D721Med (cell line): Measurements from ENCODE around the gene OR2T10.
A peak's percentile ranks its signal among the peaks of the same experiment; 100 is the strongest.
"Not testable (repeated sequence)": the region's sequence is repeated elsewhere in the genome, so short reads cannot be mapped to it uniquely, and the experiment has no call there.

Experiments used
- DNase-seq: peaks from one replicate; pipeline ENCODE4 v3.0.0; 2011; ENCODE audit warnings: low spot score; ENCODE audit not compliant: insufficient read length
- FAIRE-seq: peaks from 2 replicates; lab custom pipeline; 2011; peaks lifted over from hg19 to GRCh38; lab: Jason Lieb, UNC
- TF ChIP-seq, protein P1 (sequence below): IDR thresholded peaks from 2 replicates; pipeline ENCODE4 v1.5.1; 2012; ENCODE audit warnings: mild to moderate bottlenecking, control low read depth; ENCODE audit not compliant: insufficient read depth; ENCODE audit errors: missing control alignments

The OR2T10 gene

DNA sequence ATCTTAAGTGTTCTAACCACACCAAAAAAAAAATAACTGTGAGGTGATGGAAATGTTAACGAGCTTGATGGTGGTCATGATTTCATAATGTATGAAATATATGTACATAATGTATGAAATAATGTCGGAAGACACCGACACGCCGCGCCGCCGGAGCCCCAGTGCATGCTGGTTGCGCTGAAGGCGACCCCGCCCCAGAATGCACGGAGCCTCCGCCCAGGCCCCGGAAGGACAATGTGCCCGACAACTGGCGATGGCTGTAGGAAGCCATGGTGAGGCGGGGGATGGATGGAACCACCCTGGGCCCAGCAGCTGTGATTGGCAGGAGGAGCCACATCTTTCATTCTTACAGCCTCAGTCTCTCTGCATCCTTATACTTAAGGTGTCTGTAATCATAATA is 7.4 kb downstream of the OR2T10 start:
- TF ChIP-seq, protein P1, sequence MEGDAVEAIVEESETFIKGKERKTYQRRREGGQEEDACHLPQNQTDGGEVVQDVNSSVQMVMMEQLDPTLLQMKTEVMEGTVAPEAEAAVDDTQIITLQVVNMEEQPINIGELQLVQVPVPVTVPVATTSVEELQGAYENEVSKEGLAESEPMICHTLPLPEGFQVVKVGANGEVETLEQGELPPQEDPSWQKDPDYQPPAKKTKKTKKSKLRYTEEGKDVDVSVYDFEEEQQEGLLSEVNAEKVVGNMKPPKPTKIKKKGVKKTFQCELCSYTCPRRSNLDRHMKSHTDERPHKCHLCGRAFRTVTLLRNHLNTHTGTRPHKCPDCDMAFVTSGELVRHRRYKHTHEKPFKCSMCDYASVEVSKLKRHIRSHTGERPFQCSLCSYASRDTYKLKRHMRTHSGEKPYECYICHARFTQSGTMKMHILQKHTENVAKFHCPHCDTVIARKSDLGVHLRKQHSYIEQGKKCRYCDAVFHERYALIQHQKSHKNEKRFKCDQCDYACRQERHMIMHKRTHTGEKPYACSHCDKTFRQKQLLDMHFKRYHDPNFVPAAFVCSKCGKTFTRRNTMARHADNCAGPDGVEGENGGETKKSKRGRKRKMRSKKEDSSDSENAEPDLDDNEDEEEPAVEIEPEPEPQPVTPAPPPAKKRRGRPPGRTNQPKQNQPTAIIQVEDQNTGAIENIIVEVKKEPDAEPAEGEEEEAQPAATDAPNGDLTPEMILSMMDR, result no peak
- FAIRE-seq, result no peak
- DNase-seq, result no peak

DNA sequence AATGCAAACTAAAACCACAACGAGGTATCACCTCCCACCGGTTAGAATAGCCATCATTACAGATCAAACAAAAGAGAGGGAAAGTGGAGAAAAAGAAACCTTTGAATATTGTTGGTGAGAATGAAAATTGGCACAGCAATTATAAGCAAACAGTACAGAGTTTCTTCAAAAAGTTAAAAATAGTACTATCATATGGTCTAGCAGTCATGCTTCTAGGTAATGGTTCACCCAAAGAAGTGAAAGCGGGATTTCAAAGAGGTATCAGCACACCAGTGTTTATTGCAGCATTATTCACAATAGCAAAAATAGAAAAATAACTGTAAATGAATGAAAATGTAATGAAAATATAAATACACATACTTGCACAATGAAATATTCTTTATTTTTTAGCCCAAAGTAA is 8.2 kb downstream of the OR2T10 start:
- TF ChIP-seq, protein P1, result no peak
- FAIRE-seq (no peak), DNase-seq (no peak)

DNA sequence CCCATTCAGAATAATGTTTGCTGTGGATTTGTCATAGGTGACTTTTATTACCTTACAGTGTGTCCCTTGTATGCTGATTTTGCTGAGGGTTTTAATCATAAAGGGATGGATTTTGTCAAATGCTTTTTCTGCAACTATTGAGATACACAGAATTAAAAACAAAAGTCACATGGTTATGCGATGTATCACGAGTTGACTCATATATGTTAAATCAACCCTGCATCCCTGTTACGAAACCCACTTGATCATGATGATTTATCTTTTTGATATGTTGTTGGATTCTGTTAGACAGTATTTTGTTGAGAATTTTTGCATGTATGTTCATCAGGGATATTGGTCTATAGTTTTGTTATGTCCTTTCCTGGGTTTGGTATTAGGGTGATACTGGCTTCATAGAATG is 12.2 kb downstream of the OR2T10 start:
- TF ChIP-seq, protein P1, result no peak
- DNase-seq, result no peak
- FAIRE-seq, result peak; percentile 29

DNA sequence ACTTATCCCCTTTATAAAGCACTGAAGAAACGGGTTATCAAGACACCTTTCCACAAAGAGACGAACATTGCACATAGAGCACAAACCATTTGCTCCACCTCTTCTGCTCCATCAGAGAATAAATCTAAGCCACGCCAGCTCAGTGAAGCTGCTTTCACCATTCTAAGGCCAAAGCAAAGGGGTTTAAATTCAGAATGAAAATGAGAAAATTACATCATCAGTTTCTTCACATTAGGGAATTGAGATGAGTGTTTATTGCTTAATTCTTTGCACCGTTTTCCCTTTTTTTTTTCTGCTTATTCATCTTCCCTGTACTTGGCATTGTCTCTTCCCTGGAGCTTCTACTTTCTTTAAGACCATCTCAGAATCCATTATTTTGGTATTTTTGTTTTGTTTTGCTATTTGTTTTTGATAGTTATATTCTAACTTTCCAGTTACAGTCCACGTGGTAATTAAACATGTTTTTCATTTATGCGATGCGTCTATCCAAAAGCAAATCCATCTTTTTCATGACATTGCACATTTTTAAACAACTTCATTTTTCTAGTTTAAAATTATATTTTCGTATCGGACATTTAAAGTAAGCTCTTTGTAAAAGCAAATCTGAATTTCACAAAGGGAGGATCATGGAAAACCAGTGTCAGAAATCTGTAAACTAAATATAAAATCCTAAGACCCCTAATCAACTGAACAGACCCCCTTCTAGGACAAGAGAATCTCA is 21.1 kb downstream of the OR2T10 start:
- no peak for DNase-seq
- TF ChIP-seq, protein P1, result no peak
- no peak for FAIRE-seq

DNA sequence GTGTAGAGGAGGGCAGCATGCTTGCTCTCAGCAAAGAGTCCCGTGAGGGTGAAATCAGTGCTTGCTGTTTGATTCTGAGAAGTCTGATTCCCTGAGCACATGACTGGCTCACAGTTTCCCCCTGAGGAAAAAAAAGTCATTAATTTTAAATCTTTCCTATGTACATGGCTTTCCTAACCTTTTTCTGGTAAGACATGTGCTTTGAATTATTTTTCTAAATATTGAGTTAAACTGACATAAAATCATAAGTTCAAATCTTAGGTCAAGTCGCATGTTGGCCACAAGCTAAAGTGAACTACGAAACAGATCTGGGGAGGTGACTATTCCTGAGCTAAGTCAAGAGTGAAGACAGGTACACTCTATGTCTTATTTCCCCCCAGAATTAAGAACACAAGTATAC is 22.8 kb downstream of the OR2T10 start, which contains the start of gene OR2T34:
OR2T34 (minus strand) TSS at position 101 of the 400 bp plus-strand sequence; CDS start at position 101, 0 bp downstream.
- FAIRE-seq, result not testable (repeated sequence)

DNA sequence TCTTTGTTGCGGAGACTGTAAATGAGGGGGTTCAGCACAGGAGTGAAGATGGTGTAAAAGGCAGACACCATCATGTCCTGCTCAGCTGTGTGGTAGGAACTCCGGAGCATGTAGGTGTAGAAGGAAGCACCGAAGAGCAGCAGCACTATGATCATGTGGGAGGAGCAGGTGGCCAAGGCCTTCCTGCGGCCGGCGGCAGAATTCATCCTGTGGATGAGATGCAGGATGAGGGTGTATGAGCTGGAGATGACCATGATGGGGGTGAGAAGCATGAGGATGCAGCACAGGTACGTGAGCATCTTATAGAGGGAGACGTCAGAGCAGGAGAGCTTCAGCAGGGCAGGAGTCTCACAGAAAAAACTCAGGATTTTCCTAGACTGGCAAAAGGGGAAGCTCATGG is 23.6 kb downstream of the OR2T10 start:
- DNase-seq, FAIRE-seq: not testable (repeated sequence)

More for the DNA sequence above, 22.8 kb downstream of the OR2T10 start, which contains the start of gene OR2T34:
- DNase-seq, result not testable (repeated sequence)

DNA sequence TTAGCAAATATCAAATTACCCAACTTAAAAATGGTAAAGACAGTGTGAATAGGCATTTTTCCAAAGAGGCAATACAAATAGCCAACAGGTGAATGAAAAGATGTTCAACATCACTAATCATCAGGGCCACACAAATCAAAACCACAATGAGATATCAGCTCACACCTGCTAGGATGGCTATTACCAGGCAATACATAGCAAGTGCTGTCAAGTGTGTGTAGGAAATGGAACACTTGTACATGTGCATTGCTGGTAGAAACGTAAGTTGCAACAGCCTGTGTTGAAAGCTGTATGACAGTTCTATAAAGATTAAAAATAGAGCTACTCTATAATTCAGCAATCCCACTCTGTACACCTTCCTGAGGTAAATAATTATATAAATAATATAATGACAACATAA is 25.5 kb downstream of the OR2T10 start:
- not testable (repeated sequence) for DNase-seq, FAIRE-seq

DNA sequence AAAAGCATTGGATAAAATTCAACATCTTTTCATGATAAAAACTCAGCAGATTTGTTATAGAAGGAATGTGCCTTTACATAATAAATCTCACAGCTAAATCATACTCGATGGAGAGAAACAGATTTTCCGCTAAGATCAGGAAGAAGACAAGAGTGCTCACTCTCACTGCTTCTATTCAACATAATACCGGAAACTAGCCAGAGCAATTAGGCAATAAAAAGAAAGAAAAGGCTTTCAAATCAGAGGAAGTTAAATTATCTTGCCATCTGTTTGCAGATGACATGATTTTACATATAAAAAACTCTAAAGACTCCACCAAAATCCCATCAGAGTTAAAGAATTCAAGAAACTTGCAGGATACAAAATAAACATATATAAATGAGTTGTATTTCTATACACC is 26.7 kb downstream of the OR2T10 start:
- not testable (repeated sequence) for DNase-seq, FAIRE-seq

DNA sequence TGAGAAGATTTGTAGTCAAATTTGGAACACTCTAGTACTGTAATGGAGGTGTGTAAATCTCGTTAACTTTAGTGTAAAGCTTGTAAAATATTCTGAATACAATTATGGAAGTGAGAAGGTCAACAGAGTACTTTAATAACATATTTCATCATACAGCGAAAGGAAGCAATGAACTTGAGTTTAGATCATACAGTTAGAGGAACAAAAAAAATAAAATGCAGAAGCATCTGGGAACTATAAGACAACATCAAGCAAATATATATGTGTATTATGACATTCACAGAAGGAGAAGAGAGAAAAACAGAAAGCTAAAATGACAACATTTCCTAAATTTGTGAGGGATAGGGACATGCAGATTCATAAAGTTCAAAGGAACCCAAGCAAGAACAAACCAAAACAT is 28.5 kb downstream of the OR2T10 start:
- DNase-seq, FAIRE-seq: not testable (repeated sequence)

DNA sequence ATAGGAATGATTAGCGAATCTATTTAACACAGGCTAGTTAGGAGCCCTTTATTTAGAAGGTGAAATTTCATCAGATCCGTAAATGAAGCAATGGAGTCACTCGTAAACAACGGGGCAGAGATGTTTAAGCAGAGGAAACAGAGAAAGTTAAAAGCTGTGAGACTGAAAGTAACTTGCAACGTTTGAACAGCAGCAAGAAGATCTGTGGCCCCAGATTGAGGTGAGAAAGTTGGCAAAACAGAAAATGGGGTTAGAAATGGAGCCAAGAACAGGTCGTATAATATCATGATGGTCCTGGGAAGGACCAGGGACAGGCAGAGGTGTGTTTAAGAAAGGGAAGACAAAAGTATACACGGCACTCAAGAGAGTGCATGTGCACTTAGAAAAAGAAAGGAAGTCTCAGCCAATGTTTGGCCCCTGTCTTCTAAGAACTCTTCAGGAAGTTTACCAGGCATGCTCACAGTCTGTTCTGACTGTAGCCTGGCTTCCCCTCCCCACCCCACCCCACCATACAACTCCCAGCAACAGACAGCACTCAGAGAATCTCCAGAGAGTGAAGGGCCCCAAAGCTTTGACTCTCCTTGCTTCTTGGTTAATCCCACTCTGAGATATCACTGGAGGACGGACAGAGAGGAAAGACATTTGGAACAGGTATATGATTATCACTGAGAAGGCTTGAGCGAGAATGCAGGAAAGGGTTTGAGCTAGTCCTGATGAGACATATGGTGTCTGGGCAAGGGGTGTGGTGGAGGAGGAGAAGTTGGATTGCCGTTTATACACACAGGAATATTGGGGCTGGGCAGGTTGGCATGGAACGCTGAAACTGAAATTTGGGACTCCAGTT is 31.7 kb downstream of the OR2T10 start:
- FAIRE-seq, DNase-seq: not testable (repeated sequence)

DNA sequence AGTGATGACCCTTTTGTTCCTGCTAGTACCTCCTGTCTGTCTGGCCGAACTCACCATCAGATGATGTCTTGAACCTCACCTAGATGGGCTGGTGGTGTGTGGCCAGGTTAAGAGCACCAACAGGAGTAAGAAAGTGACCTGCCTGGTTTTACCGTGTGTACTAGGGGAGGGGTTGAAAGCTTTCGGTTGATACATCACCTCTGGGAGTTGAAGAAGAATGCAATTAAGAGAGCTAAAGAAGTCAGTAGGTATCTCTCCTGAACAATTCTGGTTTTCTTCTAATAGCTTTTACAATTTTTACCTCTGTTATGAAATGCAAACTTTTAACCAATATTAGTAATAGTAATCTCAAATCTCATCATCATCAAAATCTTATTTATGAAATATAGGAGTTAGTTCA is 34.8 kb downstream of the OR2T10 start, which contains the start of gene OR2T29:
OR2T29 (minus strand) TSS at position 101 of the 400 bp plus-strand sequence. CDS start 3,281 bp downstream, outside the sequence.
- not testable (repeated sequence) for FAIRE-seq

DNA sequence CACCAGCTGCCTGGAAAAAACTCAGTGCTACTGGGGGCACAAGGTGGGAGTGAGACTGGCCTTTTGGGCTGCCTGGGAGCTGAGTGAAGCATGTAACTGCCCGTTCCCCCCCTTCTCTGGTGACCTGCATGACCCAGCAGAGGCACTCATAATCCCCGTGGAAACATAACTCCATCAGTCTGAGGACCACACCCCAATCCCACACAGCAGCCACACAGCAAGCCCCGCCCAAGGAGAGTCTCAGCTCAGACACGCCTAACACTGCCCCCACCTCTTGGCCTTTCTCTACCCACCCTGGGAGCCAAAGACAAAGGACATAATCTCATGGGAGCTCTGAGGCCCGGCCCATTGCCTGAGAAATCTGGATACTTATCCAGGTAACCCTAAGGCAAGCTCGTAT is 46.5 kb downstream of the OR2T10 start:
- not testable (repeated sequence) for FAIRE-seq, DNase-seq

More for the DNA sequence above, 34.8 kb downstream of the OR2T10 start, which contains the start of gene OR2T29:
- not testable (repeated sequence) for DNase-seq

DNA sequence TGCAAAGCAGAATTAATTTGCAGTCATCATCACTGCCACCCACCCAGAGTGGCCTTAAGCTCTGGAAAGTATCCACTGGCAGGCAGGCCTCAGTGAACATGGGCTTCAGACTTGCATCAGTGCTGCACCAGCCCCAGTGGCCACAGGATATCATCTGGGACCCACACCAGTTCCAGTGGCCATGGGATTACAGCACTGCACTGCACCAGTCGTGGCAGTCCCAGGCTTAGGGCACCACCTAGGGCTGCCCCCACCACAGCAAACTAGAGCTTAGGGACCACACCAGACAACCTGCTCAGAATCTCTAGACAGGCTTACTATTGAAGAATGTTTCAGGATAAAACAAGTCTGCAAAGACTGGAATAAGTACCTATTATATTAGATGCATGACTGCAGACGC is 50.1 kb downstream of the OR2T10 start:
- DNase-seq, FAIRE-seq: not testable (repeated sequence)
